Esophagus muscularis mucosa (tissue), 4 donors: ENCODE measurements around the gene TMCO1. TPM values are rescaled to one million over a fixed set of nuclear protein-coding genes. Genes with fewer than 3 reads are reported as not detected.

Experiments used
- DNase-seq: peaks from one replicate; pipeline ENCODE4 v3.0.0-alpha.2; 2017; ENCODE audit errors: extremely low spot score
- H3K27ac ChIP-seq, 4 donors: fragments of 200-600 bp; sonication (generic); replicated peaks in 1 of 4; 1 replicate in 3 of 4; 2 replicates in 1 of 4; pipeline ENCODE4 v1.5.1; 2016 to 2019; ENCODE audit warnings: mild to moderate bottlenecking in 1 of 4
- H3K27me3 ChIP-seq, 4 donors: fragments of 200-600 bp; sonication (generic); one replicate each; pipeline versions ENCODE4 v1.5.1 to v1.6.0; 2016 to 2019
- H3K36me3 ChIP-seq, 4 donors: fragments of 200-600 bp; sonication (generic); one replicate each; pipeline ENCODE4 v1.5.1; 2016 to 2019
- H3K4me1 ChIP-seq, 4 donors: fragments of 200-600 bp; sonication (generic); one replicate each; pipeline ENCODE4 v1.5.1; 2016 to 2019
- H3K4me3 ChIP-seq, 4 donors: fragments of 200-600 bp; sonication (generic); 1 replicate in 2 of 4; 2 replicates in 2 of 4; pipeline ENCODE4 v1.5.1; 2016 to 2019; ENCODE audit warnings: mild to moderate bottlenecking in 4 of 4, moderate library complexity in 1 of 4
- H3K9me3 ChIP-seq, 4 donors: fragments of 200-600 bp; sonication (generic); 1 replicate in 3 of 4; 2 replicates in 1 of 4; pipeline ENCODE4 v1.5.1; 2016 to 2019
- CTCF ChIP-seq, 3 experiments: fragments of 200-600 bp in 2 of 3; fragments of 450-650 bp in 1 of 3; sonication (generic) in 2 of 3; IDR thresholded peaks; one replicate each; pipeline ENCODE4 v1.5.1; 2017 to 2019; ENCODE audit warnings: antibody characterized with exemption in 3 of 3, mild to moderate bottlenecking in 2 of 3, moderate library complexity in 1 of 3
- EP300 ChIP-seq: sonication (generic); formaldehyde crosslinking; IDR thresholded peaks from one replicate; pipeline ENCODE4 v1.6.1; 2017; ENCODE audit warnings: antibody characterized with exemption
- POLR2A ChIP-seq: fragments of 450-650 bp; IDR thresholded peaks from one replicate; pipeline ENCODE4 v1.6.1; 2017; ENCODE audit warnings: antibody characterized with exemption, moderate library complexity, mild to moderate bottlenecking, low read depth
- POLR2AphosphoS5 ChIP-seq, 2 donors: sonication (generic); formaldehyde crosslinking; IDR thresholded peaks; one replicate each; pipeline ENCODE4 v1.6.1; 2017; ENCODE audit warnings: antibody characterized with exemption in 2 of 2
- WGBS: methylation state at CpG from one replicate; pipeline ENCODE4 v1.1.5; 2018; 5-methylcytosine and 5-hydroxymethylcytosine counted together
- intact Hi-C: fragments of 100-400 bp; cut with DNase I; formaldehyde crosslinking; loops from one replicate; pipeline ENCODE4 v1.15.1; 2023
- total RNA-seq, 4 donors: library from RNA; depleted of rRNA; stranded (reverse); fragments of >200 nt; gene quantifications; one replicate each; pipeline versions ENCODE4 v1.1.0 to v1.2.1, GENCODE V29; 2016

TMCO1 gene
- total RNA-seq, 4 donors from 2014 or later: 36.0 to 45.7 (median 37.8) TPM

GRCh38 chr1:165698761-165699052, 70.0 kb downstream of the TMCO1 start:
- H3K4me3 ChIP-seq: peak overlapping the region; percentile 57 to 91 (median 78)
- peaks cover 0 to 10% (median 0%) of the 10 kb centered on the region in 4 donors for H3K36me3 ChIP-seq
- peaks cover 20 to 35% (median 31%) of the 10 kb centered on the region in 4 donors for H3K4me1 ChIP-seq
- H3K9me3 ChIP-seq: no peaks in the 10 kb centered on the region
- intact Hi-C loops: loop anchor here (5.0 kb wide), 2 partner anchors 66 to 69 kb away; partner anchors contain the start of genes MGST3 and TMCO1
- WGBS: 2% methylated on average over 7 of the region's 7 CpGs
- peaks cover 0 to 6% (median 0%) of the 10 kb centered on the region in 4 donors for H3K27me3 ChIP-seq
- DNase-seq: no peak
- TF ChIP-seq POLR2AphosphoS5 (IDR thresholded peaks at IDR 0.05) (no peak), CTCF (IDR thresholded peaks at IDR 0.05) (no peak), POLR2A (no peak), EP300 (no peak)
- H3K27ac ChIP-seq: peak overlapping the region; percentile 91 to 96 (median 94)

- H3K4me3 ChIP-seq: peak within 1 kb of the TSS; percentile 57 to 91 (median 78)
- H3K4me1 ChIP-seq: peaks cover 20 to 35% (median 31%) of the 10 kb centered on the region in 4 donors
- peak within 1 kb of the TSS; percentile 91 to 96 (median 94) for H3K27ac ChIP-seq
- WGBS: 1% methylated on average over 28 of the region's 65 CpGs
- H3K9me3 ChIP-seq: no peaks in the 10 kb centered on the region
- peaks cover 0 to 1% (median 0%) of the 10 kb centered on the region in 4 donors for H3K27me3 ChIP-seq
- peak; percentile 29 to 42 (median 38) for TF ChIP-seq CTCF (IDR thresholded peaks at IDR 0.05)
- TF ChIP-seq POLR2A: peak; percentile 38
- peak; percentile 87 to 95 for TF ChIP-seq POLR2AphosphoS5 (IDR thresholded peaks at IDR 0.05)
- TF ChIP-seq EP300: no peak
- intact Hi-C loops: loop anchor here (2.0 to 5.0 kb wide), 3 partner anchors 66 to 99 kb away; partner anchors contain the start of genes MGST3 and TMCO1
- DNase-seq: peak; percentile 96
- peaks cover 0 to 12% (median 0%) of the 10 kb centered on the region in 4 donors for H3K36me3 ChIP-seq
Measured at GRCh38 chr1:165697881-165698760, 70.5 kb downstream of the TMCO1 start, which contains the start of gene ALDH9A1. Gene ALDH9A1 (minus strand): TSS chr1:165698562. CDS start chr1:165698558, 4 bp downstream.

- Histone ChIP-seq H3K27ac (peak overlapping the region; percentile 91 to 96 (median 94)), H3K9me3 (no peaks in the 10 kb centered on the region), H3K4me3 (peak overlapping the region; percentile 57 to 91 (median 78)), H3K27me3 (no peaks in the 10 kb centered on the region), H3K4me1 (peaks cover 20 to 35% (median 31%) of the 10 kb centered on the region in 4 donors), H3K36me3 (peaks cover 0 to 12% (median 0%) of the 10 kb centered on the region in 4 donors)
- intact Hi-C loops: loop anchor here (2.0 to 5.0 kb wide), 3 partner anchors 65 to 99 kb away; partner anchors contain the start of genes MGST3 and TMCO1
- no peak for DNase-seq
- TF ChIP-seq EP300 (no peak), CTCF (IDR thresholded peaks at IDR 0.05) (no peak), POLR2AphosphoS5 (IDR thresholded peaks at IDR 0.05) (no peak), POLR2A (no peak)
- WGBS: 47% methylated on average over 8 of the region's 8 CpGs
Measured at GRCh38 chr1:165697491-165697880, 71.2 kb downstream of the TMCO1 start.

GRCh38 chr1:165696625-165697100, 72.0 kb downstream of the TMCO1 start:
- peak overlapping the region in 2 of 4 donors; percentile 7 to 8 for H3K4me3 ChIP-seq
- H3K4me1 ChIP-seq: peaks cover 20 to 35% (median 31%) of the 10 kb centered on the region in 4 donors
- no peak for DNase-seq
- TF ChIP-seq POLR2A (no peak), CTCF (IDR thresholded peaks at IDR 0.05) (no peak), POLR2AphosphoS5 (IDR thresholded peaks at IDR 0.05) (peak in 1 of 2 donors; percentile 30), EP300 (no peak)
- H3K27me3 ChIP-seq: no peaks in the 10 kb centered on the region
- intact Hi-C loops: loop anchor here (2.0 to 5.0 kb wide), 3 partner anchors 64 to 98 kb away; partner anchors contain the start of genes MGST3 and TMCO1
- peaks cover 0 to 12% (median 0%) of the 10 kb centered on the region in 4 donors for H3K36me3 ChIP-seq
- peak overlapping the region in 3 of 4 donors; percentile 8 to 94 (median 43) for H3K27ac ChIP-seq
- H3K9me3 ChIP-seq: no peaks in the 10 kb centered on the region
- WGBS: 7% methylated on average over 2 of the region's 2 CpGs
